Raji (cell line): ENCODE data around the gene TLCD1.

Source experiments
- POLR2A ChIP-seq: IDR thresholded peaks from 2 replicates; pipeline ENCODE4 v1.6.1; 2011; ENCODE audit warnings: low read depth, low read length, control low read depth; ENCODE audit not compliant: insufficient read depth

TLCD1 gene

GRCh38 chr17:28726226-28726626, at the start of gene TLCD1:
TLCD1 (minus strand) TSS chr17:28726233; CDS start chr17:28726097, 136 bp downstream.
- no peak for TF ChIP-seq POLR2A

GRCh38 chr17:28774206-28774605, 48.2 kb upstream of the TLCD1 start:
- no peak for TF ChIP-seq POLR2A

- no peak for TF ChIP-seq POLR2A
Observed at GRCh38 chr17:28773736-28774135, 47.7 kb upstream of the TLCD1 start.

GRCh38 chr17:28765038-28765437, 39.0 kb upstream of the TLCD1 start:
- TF ChIP-seq POLR2A: no peak

- no peak for TF ChIP-seq POLR2A
Observed at GRCh38 chr17:28763804-28764266, 37.8 kb upstream of the TLCD1 start.

- no peak for TF ChIP-seq POLR2A
Observed at GRCh38 chr17:28763137-28763799, 37.2 kb upstream of the TLCD1 start.

- no peak for TF ChIP-seq POLR2A
Observed at GRCh38 chr17:28760601-28761562, 34.8 kb upstream of the TLCD1 start.

- TF ChIP-seq POLR2A: no peak
Observed at GRCh38 chr17:28759256-28759865, 33.3 kb upstream of the TLCD1 start.

- TF ChIP-seq POLR2A: no peak
Observed at GRCh38 chr17:28758411-28759121, 32.5 kb upstream of the TLCD1 start.

GRCh38 chr17:28756049-28756804, 30.2 kb upstream of the TLCD1 start:
- no peak for TF ChIP-seq POLR2A

GRCh38 chr17:28755486-28755885, 29.5 kb upstream of the TLCD1 start:
- no peak for TF ChIP-seq POLR2A

GRCh38 chr17:28751600-28752366, 25.8 kb upstream of the TLCD1 start:
- TF ChIP-seq POLR2A: no peak
